ENCODE data around the gene COL15A1.

Gene COL15A1

DNA sequence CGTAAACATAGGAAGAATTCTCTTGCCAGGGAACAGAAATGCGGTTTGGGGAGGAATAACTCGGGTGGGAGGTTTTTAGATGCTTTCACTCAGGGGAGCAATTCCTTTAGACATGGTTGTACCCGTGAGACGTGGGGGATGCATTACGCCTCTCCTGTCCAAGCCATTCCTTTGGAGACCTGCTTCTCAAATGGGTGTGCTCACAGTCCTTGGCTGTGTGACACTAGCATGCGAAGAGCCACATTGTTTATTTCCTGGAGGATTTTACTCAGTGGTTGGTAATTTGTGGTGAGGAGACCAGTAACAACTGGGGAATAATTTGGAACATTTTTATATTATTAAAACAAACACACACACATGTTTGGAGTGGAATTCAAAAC, 18.5 kb downstream of the COL15A1 start:
- Mint-ChIP-seq H3K9me3 (no peaks in the 10 kb centered on the region), H3K4me3 (no peak overlapping the region), H3K4me1 (ENCODE audit: low read depth in 2 of 2) (no peaks in the 10 kb centered on the region), H3K36me3 (ENCODE audit: insufficient read depth) (no peaks in the 10 kb centered on the region), H3K27ac (no peak overlapping the region), H3K27me3 (peaks cover 35 to 62% of the 10 kb centered on the region in 2 donors)
- ATAC-seq (replicated peaks) (no peak), DNase-seq (no peak)

DNA sequence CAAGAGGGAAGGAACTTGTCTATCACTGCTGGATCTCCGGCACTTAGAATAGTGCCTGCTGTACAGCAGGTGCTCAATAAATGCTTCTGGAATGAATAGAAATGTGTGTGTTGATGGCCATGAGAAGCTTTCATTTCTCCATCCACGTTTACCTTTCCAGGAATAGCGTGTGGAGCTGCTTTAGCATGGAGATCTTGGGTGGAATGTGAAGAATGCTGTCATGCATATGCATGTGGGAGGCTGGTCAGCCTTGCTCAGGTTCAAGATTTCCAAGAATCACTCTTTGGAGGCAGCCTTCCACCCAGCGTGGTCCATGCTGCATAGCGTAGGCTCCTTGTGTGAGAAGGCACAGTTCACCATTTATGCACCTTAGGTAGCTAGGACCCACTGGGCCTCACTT, 19.2 kb downstream of the COL15A1 start:
- H3K27ac Mint-ChIP-seq, result no peak overlapping the region

DNA sequence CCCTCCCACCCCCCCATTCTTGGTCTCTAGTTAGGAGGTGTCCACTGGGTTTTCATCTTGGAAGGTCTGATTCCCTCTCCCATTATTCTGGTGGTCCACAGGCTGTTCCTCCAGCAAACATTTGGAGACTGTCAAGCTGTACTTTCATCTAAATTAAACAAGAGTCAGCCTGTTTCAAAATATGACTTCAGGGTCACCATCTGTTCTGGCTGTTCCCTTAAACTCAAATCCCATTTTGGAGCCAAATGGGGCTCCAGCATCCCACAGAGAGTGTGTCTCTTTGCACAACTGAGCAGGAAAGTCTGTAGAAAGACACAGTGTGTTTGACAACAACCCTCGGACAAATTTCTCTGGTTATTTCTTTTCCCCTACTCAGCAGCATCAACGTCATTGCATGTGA, 20.5 kb downstream of the COL15A1 start:
- no peaks in the 10 kb centered on the region for H3K9me3 Mint-ChIP-seq
- no peaks in the 10 kb centered on the region for H3K4me1 Mint-ChIP-seq (ENCODE audit: low read depth in 2 of 2)
- no peak for DNase-seq
- no peaks in the 10 kb centered on the region for H3K36me3 Mint-ChIP-seq (ENCODE audit: insufficient read depth)
- no peak overlapping the region for H3K4me3 Mint-ChIP-seq
- ATAC-seq (replicated peaks), result no peak
- no peak overlapping the region for H3K27ac Mint-ChIP-seq
- H3K27me3 Mint-ChIP-seq, result peaks cover 20 to 46% of the 10 kb centered on the region in 2 donors

More for the DNA sequence above, 19.2 kb downstream of the COL15A1 start:
- no peaks in the 10 kb centered on the region for H3K9me3 Mint-ChIP-seq
- H3K4me1 Mint-ChIP-seq (ENCODE audit: low read depth in 2 of 2), result no peaks in the 10 kb centered on the region
- peaks cover 30 to 55% of the 10 kb centered on the region in 2 donors for H3K27me3 Mint-ChIP-seq
- H3K36me3 Mint-ChIP-seq (ENCODE audit: insufficient read depth), result no peaks in the 10 kb centered on the region
- no peak overlapping the region for H3K4me3 Mint-ChIP-seq
- ATAC-seq (replicated peaks), result no peak
- DNase-seq, result no peak

DNA sequence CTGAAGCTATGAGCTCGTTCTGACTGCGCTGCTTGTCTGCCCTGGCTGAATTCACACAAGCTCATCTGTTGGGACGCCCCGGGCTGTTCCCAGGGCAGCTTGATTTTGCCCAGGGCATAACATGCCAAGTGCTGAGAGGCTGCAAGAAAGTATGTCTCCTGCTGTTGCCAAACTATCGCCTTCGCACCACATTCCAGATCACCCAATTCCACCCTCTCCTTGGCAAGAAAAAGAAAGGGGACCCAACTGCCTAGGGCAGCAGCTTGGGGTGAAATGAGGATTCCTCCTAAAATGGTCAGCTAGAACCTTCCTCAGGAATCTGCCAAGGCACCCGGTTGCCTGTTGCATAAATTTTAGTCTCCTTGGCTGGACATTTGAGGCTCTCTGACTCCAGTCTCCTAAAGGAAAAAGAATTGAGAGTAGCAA, 21.2 kb downstream of the COL15A1 start:
- no peak overlapping the region for H3K27ac Mint-ChIP-seq
- peaks cover 15 to 38% of the 10 kb centered on the region in 2 donors for H3K27me3 Mint-ChIP-seq
- no peak for DNase-seq
- no peaks in the 10 kb centered on the region for H3K4me1 Mint-ChIP-seq (ENCODE audit: low read depth in 2 of 2)
- H3K4me3 Mint-ChIP-seq, result no peak overlapping the region
- H3K9me3 Mint-ChIP-seq, result no peaks in the 10 kb centered on the region
- ATAC-seq (replicated peaks), result no peak
- H3K36me3 Mint-ChIP-seq (ENCODE audit: insufficient read depth), result no peaks in the 10 kb centered on the region

DNA sequence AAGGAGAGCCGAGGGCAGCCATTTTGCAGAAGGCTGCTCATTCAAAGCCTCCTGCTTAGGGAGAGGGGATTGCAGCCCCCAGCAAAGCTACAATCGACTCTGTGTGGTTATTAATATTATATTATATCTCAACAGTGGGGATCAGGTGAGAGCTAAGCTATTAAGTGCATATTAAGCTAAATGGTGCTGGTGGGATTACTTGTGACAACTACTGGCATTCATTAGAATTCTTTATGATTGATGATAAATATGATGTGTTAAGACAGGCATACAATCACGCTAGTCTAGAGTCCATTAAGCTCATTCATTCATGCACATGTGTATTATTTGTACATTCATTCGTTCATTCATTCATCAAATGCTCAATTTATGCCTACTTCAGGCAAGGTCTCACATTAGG, 23.0 kb downstream of the COL15A1 start:
- Mint-ChIP-seq H3K4me1 (ENCODE audit: low read depth in 2 of 2) (no peaks in the 10 kb centered on the region), H3K27me3 (peaks cover 6 to 22% of the 10 kb centered on the region in 2 donors), H3K9me3 (no peaks in the 10 kb centered on the region), H3K36me3 (ENCODE audit: insufficient read depth) (no peaks in the 10 kb centered on the region), H3K4me3 (no peak overlapping the region), H3K27ac (no peak overlapping the region)
- no peak for ATAC-seq (replicated peaks)
- DNase-seq, result no peak

DNA sequence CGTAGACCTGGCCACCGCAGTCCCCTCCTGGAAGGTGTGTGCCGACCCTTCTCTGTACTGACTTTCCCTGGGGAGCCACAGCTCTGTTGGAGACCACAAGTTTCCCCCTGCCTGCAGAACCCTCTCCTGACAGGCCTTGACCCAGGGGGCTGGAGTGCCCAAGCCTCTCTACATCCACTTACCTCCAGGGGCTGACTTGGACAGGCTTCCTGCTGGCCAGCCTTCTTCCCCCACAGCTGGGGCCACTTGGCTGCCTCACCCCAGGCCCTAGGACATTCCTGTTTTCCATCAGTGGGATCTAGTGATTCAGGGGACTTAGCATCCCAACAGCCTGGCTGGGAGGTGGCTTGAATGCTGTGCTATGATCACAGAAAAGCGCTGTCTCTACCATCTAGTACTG, 23.6 kb downstream of the COL15A1 start:
- ATAC-seq (replicated peaks), result no peak
- no peaks in the 10 kb centered on the region for H3K36me3 Mint-ChIP-seq (ENCODE audit: insufficient read depth)
- H3K4me1 Mint-ChIP-seq (ENCODE audit: low read depth in 2 of 2), result no peaks in the 10 kb centered on the region
- peaks cover under 1 to 16% of the 10 kb centered on the region in 2 donors for H3K27me3 Mint-ChIP-seq
- no peaks in the 10 kb centered on the region for H3K9me3 Mint-ChIP-seq
- DNase-seq, result no peak
- no peak overlapping the region for H3K27ac Mint-ChIP-seq
- no peak overlapping the region for H3K4me3 Mint-ChIP-seq

DNA sequence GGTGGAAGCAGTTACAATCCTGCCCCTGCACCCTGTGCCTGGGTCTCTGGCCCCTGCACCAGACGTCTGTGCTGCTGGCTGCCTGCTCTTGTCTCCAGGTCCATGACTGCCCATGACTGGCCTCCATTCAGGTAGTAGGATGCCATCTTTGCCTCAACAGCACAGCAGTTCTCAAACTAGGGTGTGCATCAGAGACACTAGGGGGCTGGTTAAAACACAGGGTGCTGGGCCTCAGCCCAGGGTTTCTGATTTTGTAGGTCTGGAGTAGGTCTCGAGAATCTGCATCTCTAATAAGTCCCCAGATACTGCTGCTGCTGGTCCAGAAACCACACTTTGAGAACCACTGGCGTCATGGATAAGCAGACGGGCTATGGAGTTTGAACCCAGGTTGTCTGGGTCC, 24.0 kb downstream of the COL15A1 start:
- H3K9me3 Mint-ChIP-seq, result no peaks in the 10 kb centered on the region

DNA sequence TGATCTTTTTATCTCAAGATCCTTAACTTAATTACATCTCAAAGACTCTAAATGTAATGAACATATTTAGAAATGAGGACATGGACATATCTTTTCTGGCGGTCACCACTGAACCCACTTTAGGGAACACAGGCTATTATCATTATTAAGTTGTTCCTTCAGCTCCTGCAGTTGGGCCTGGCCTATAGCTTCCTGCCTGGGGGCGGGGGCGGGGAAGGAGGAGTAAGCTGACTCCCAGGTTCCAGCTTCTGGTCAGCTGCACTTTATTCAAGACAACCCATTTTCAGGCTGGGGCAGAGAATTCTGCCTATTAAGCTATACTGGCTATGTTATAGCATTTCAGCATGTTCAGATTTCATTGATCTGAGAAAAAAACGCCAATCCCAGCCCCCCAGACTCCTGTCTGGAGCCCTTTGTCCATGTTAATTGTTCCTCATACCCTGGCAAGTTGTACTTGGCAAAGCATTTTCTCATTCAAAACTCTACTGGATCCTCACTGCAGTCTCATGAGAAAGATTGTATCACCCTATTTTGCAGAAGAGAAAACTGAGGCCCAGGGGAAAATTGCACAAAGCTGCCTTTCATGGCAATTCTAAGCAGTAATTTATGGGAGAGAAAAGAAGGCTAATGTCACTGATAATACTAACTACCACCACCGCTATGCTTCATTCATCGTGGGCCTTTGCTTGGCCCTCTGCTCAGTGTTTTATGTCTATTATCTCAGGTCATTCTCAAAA, 25.1 kb downstream of the COL15A1 start:
- Mint-ChIP-seq H3K27me3 (peaks cover 6 to 13% of the 10 kb centered on the region in 2 donors), H3K36me3 (ENCODE audit: insufficient read depth) (no peaks in the 10 kb centered on the region), H3K27ac (no peak overlapping the region), H3K4me3 (no peak overlapping the region), H3K9me3 (no peaks in the 10 kb centered on the region), H3K4me1 (ENCODE audit: low read depth in 2 of 2) (peaks cover 0 to 2% of the 10 kb centered on the region in 2 donors)
- no peak for ATAC-seq (replicated peaks)
- DNase-seq, result no peak

More for the DNA sequence above, 24.0 kb downstream of the COL15A1 start:
- Mint-ChIP-seq H3K27me3 (peaks cover 1 to 13% of the 10 kb centered on the region in 2 donors), H3K27ac (no peak overlapping the region), H3K36me3 (ENCODE audit: insufficient read depth) (no peaks in the 10 kb centered on the region), H3K4me1 (ENCODE audit: low read depth in 2 of 2) (no peaks in the 10 kb centered on the region), H3K4me3 (no peak overlapping the region)
- ATAC-seq (replicated peaks), result no peak
- no peak for DNase-seq

DNA sequence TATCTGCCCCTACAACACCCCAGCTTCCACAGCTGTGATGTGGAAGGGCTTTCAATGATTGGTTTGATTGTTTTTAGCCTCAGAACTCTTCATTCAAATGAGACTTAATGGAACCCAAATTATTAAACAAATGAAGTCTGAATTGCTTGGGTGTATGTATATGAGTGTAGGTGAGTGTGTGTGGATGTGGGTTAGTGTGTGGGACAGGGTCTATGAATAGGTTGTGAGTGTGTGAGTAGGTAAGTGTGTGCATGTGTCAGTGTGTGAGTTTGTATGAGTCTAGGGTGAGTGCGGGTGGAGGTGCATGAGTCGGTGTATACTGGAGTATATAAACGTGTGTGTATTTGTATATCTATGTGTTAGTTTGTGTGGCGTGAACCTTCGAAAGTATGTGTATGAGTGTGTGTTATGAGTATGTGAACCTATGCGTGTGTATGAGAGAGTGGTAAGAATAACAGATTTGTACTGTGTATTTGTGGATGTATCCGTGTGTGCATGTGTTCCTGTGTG, 26.9 kb downstream of the COL15A1 start:
- DNase-seq, result no peak
- H3K4me3 Mint-ChIP-seq, result no peak overlapping the region
- no peak for ATAC-seq (replicated peaks)
- no peaks in the 10 kb centered on the region for H3K9me3 Mint-ChIP-seq
- no peaks in the 10 kb centered on the region for H3K36me3 Mint-ChIP-seq (ENCODE audit: insufficient read depth)
- H3K27ac Mint-ChIP-seq, result no peak overlapping the region
- peaks cover 0 to 8% of the 10 kb centered on the region in 2 donors for H3K4me1 Mint-ChIP-seq (ENCODE audit: low read depth in 2 of 2)
- H3K27me3 Mint-ChIP-seq, result peaks cover 8 to 20% of the 10 kb centered on the region in 2 donors

DNA sequence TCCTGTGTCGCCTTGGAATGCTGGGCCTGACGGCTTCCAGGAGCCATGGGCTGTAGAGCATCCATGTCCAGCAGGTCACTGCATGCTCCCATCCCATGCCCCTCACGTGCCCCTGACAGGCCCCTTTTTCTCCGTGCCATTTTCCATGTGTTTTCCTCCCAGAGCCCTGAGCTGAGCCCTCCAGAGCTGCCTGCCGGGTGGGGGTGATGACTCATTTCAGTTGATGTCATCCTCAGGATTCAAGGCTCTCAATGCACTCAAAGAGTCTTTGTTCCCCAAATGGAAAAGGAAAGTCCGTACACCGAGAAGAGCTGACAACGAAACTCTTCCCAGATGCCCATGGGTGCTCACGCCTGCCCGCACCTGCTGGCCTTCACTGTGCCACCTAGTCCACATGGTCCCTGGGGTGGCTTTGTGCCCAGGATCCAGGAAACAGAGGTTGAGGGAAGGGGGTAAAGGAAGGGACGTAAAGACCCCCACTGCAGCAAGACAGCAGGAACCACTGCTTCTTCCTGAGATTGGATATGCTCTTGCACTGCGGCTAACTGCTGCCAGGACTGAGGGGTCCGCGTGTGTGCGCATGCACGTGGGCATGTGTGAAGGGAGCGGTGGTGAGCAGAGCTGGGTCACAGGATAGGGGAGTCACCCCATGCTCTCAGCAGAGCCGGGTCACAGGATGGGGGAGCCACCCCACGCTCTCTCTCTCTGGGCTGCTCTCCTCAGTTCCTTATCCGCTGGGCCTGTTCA, 27.6 kb downstream of the COL15A1 start:
- Mint-ChIP-seq H3K4me1 (ENCODE audit: low read depth in 2 of 2) (peaks cover 0 to 8% of the 10 kb centered on the region in 2 donors), H3K27me3 (peaks cover 13 to 28% of the 10 kb centered on the region in 2 donors), H3K36me3 (ENCODE audit: insufficient read depth) (no peaks in the 10 kb centered on the region), H3K27ac (no peak overlapping the region), H3K9me3 (no peaks in the 10 kb centered on the region), H3K4me3 (no peak overlapping the region)
- no peak for ATAC-seq (replicated peaks)
- DNase-seq, result no peak

DNA sequence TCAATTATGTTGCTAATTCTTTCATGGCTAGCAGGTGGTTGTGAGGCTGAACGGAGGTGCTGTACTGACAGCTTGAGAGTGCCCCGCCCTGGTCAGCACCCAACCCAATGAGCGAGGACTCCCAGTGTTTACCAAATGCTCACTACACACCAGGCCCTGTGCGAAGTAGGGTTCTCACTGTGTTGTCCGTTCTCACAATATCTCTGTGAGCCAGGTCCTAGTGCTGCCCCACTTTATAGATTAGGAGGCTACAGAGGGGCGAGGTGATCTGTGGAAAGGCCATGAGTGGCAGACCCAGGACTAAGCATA, 28.2 kb downstream of the COL15A1 start:
- DNase-seq, result no peak
- peaks cover 13 to 33% of the 10 kb centered on the region in 2 donors for H3K27me3 Mint-ChIP-seq
- H3K36me3 Mint-ChIP-seq (ENCODE audit: insufficient read depth), result no peaks in the 10 kb centered on the region
- H3K27ac Mint-ChIP-seq, result no peak overlapping the region
- no peak overlapping the region for H3K4me3 Mint-ChIP-seq
- no peaks in the 10 kb centered on the region for H3K9me3 Mint-ChIP-seq
- peaks cover 0 to 8% of the 10 kb centered on the region in 2 donors for H3K4me1 Mint-ChIP-seq (ENCODE audit: low read depth in 2 of 2)
- ATAC-seq (replicated peaks), result no peak

DNA sequence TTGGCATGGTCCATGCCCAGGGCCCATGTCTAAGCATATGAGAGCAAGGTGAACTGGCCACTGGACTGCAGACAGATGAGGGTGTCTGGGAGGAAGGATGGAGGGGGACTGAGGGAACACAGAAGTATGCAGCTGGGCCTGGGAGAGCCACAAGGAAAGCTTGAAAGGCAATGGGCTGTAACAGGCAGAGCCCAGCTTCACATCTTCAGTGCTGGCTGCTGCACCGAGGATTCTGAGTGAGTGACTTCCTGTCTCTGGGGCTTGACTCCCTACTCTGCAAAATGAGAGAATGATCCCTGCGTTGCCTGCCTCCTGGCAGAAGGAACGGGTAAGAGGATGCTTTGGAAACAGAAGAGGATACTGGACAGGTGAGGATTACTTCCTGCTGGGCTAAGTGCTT, 29.0 kb downstream of the COL15A1 start:
- Mint-ChIP-seq H3K27me3 (peaks cover 13 to 34% of the 10 kb centered on the region in 2 donors), H3K4me3 (no peak overlapping the region), H3K36me3 (ENCODE audit: insufficient read depth) (no peaks in the 10 kb centered on the region), H3K9me3 (no peaks in the 10 kb centered on the region), H3K27ac (no peak overlapping the region), H3K4me1 (ENCODE audit: low read depth in 2 of 2) (peaks cover 0 to 8% of the 10 kb centered on the region in 2 donors)
- ATAC-seq (replicated peaks) (no peak), DNase-seq (no peak)

DNA sequence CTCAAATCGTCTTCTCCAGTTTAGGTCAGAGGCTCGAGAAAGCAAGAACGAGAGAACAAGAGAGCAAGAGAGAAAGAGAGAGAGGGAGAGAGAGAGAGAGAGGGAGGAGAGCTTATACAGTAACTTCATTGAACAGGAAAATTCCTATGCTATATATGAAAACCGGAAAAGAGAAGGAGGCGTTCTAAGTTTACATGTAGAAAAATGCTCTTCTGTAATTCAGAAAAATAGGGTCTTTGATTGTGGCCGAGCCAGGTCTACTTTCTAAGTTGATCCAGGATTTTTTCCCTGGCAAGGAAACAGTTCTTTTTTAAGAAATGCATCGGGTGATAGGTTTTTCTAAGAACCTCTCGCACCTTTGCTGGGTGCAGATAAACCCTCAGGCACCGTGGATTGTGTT, 29.5 kb downstream of the COL15A1 start:
- peaks cover 13 to 34% of the 10 kb centered on the region in 2 donors for H3K27me3 Mint-ChIP-seq
- no peak overlapping the region for H3K4me3 Mint-ChIP-seq
- H3K9me3 Mint-ChIP-seq, result no peaks in the 10 kb centered on the region
- ATAC-seq (replicated peaks) (no peak), DNase-seq (no peak)
- no peak overlapping the region for H3K27ac Mint-ChIP-seq
- peaks cover 0 to 8% of the 10 kb centered on the region in 2 donors for H3K4me1 Mint-ChIP-seq (ENCODE audit: low read depth in 2 of 2)
- H3K36me3 Mint-ChIP-seq (ENCODE audit: insufficient read depth), result no peaks in the 10 kb centered on the region

DNA sequence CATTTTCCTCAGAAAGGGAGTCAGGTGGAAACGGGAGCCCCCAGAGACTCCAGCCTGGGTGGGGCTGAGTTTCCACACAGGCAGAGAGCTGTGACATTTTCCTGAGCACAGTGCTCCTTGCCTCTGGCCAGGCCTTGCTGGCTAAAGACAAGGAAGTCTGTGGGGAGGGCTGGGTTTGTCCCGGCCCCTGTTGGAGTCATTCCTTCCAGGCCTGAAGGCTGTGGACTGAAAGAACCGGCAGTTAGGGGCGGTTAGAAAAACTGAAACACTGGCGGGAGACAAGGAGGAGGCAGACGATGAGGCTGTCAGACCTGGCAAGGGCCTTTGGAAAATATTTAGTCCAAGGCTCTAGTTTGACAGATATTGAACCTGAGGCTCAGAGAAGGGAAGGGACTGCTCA, 29.9 kb downstream of the COL15A1 start:
- ATAC-seq (replicated peaks) (no peak), DNase-seq (no peak)
- no peak overlapping the region for H3K27ac Mint-ChIP-seq
- peaks cover 0 to 10% of the 10 kb centered on the region in 2 donors for H3K4me1 Mint-ChIP-seq (ENCODE audit: low read depth in 2 of 2)
- H3K27me3 Mint-ChIP-seq, result peaks cover 13 to 34% of the 10 kb centered on the region in 2 donors
- no peak overlapping the region for H3K4me3 Mint-ChIP-seq
- H3K9me3 Mint-ChIP-seq, result no peaks in the 10 kb centered on the region
- H3K36me3 Mint-ChIP-seq (ENCODE audit: insufficient read depth), result no peaks in the 10 kb centered on the region

All from effector memory CD8-positive, alpha-beta T cell (primary cell).